ENCODE measurements around the gene GPR3. TPM values are rescaled to one million over a fixed set of nuclear protein-coding genes. Genes with fewer than 3 reads are reported as not detected.

Gene GPR3
- total RNA-seq, 1 experiment from 2014 or later, result 0.65 TPM

- no peak overlapping the region for H3K27ac Mint-ChIP-seq (ENCODE audit: low read depth, unreplicated experiment)
- intact Hi-C loops (cut with micrococcal nuclease), result no loop called here
- peaks cover 57% of the 10 kb centered on the region for H3K36me3 Mint-ChIP-seq (ENCODE audit: insufficient read depth, unreplicated experiment)
- no TSS peak for BruUV-seq (replicated peaks)
- ChIA-PET CTCF (interaction anchor here (0.6 to 0.9 kb wide), 4 partner anchors 15 to 595 kb away, joined by 3 to 7 read pairs (median 3); no protein-coding TSS in a partner anchor), POLR2A (no interaction called here)
- H3K4me3 Mint-ChIP-seq (ENCODE audit: unreplicated experiment), result no peak overlapping the region
- no peak for DNase-seq (ENCODE audit: unreplicated experiment)
- H3K4me1 Mint-ChIP-seq (ENCODE audit: insufficient read depth, unreplicated experiment), result peaks cover 10% of the 10 kb centered on the region
- TF ChIP-seq CTCF (IDR thresholded peaks at IDR 0.05; ENCODE audit: unreplicated experiment), result no peak
- H3K9me3 Mint-ChIP-seq (ENCODE audit: unreplicated experiment), result no peaks in the 10 kb centered on the region
- no peaks in the 10 kb centered on the region for H3K27me3 Mint-ChIP-seq (ENCODE audit: insufficient read depth, unreplicated experiment)
Observed at GRCh38 chr1:27360159-27361043, 32.0 kb upstream of the GPR3 start.

GRCh38 chr1:27361044-27361402 is 31.4 kb upstream of the GPR3 start:
- peaks cover 57% of the 10 kb centered on the region for H3K36me3 Mint-ChIP-seq (ENCODE audit: insufficient read depth, unreplicated experiment)
- intact Hi-C loops (cut with micrococcal nuclease), result no loop called here
- ChIA-PET POLR2A (no interaction called here), CTCF (interaction anchor here (0.7 to 0.8 kb wide), 2 partner anchors 16 to 24 kb away, joined by 3 to 7 read pairs; no protein-coding TSS in a partner anchor)
- H3K27ac Mint-ChIP-seq (ENCODE audit: low read depth, unreplicated experiment), result no peak overlapping the region
- no peaks in the 10 kb centered on the region for H3K9me3 Mint-ChIP-seq (ENCODE audit: unreplicated experiment)
- peaks cover 10% of the 10 kb centered on the region for H3K4me1 Mint-ChIP-seq (ENCODE audit: insufficient read depth, unreplicated experiment)
- H3K4me3 Mint-ChIP-seq (ENCODE audit: unreplicated experiment), result no peak overlapping the region
- DNase-seq (ENCODE audit: unreplicated experiment), result no peak
- TF ChIP-seq CTCF (IDR thresholded peaks at IDR 0.05; ENCODE audit: unreplicated experiment), result no peak
- no TSS peak for BruUV-seq (replicated peaks)
- H3K27me3 Mint-ChIP-seq (ENCODE audit: insufficient read depth, unreplicated experiment), result no peaks in the 10 kb centered on the region

GRCh38 chr1:27361553-27361952 is 30.9 kb upstream of the GPR3 start:
- no peak for TF ChIP-seq CTCF (IDR thresholded peaks at IDR 0.05; ENCODE audit: unreplicated experiment)
- CTCF ChIA-PET, result interaction anchor here (0.7 to 1.2 kb wide), 3 partner anchors 13 to 25 kb away, joined by 3 to 7 read pairs (median 5); partner anchors contain the start of gene FCN3
- POLR2A ChIA-PET, result interaction anchor here (1.1 kb wide), 1 partner anchor 18 kb away, joined by 4 read pairs; no protein-coding TSS in a partner anchor
- Mint-ChIP-seq H3K27ac (ENCODE audit: low read depth, unreplicated experiment) (no peak overlapping the region), H3K36me3 (ENCODE audit: insufficient read depth, unreplicated experiment) (peaks cover 52% of the 10 kb centered on the region), H3K4me1 (ENCODE audit: insufficient read depth, unreplicated experiment) (peaks cover 10% of the 10 kb centered on the region), H3K9me3 (ENCODE audit: unreplicated experiment) (no peaks in the 10 kb centered on the region), H3K27me3 (ENCODE audit: insufficient read depth, unreplicated experiment) (no peaks in the 10 kb centered on the region), H3K4me3 (ENCODE audit: unreplicated experiment) (no peak overlapping the region)
- BruUV-seq (replicated peaks), result no TSS peak
- intact Hi-C loops (cut with micrococcal nuclease), result no loop called here
- no peak for DNase-seq (ENCODE audit: unreplicated experiment)
